Astrocyte (in vitro differentiated cells and primary cell): ENCODE data around the gene GABARAPL2.

ENCODE experiments used
- CTCF ChIP-seq: IDR thresholded peaks from 2 replicates; pipeline ENCODE4 v1.5.1; 2011; ENCODE audit warnings: low read depth, mild to moderate bottlenecking, inconsistent platforms, low read length, moderate library complexity; ENCODE audit not compliant: insufficient read depth
- EZH2 ChIP-seq: IDR thresholded peaks from 2 replicates; pipeline ENCODE4 v1.6.1; 2012; ENCODE audit warnings: mild to moderate bottlenecking, low read length, inconsistent platforms; ENCODE audit not compliant: insufficient read depth

- TF ChIP-seq CTCF: no peak
- no peak for TF ChIP-seq EZH2
These were observed 60.6 kb downstream of the GABARAPL2 start for GRCh38 chr16:75626806-75627205.
